A549 (cell line): ENCODE measurements around the gene IZUMO4. TPM values are rescaled to one million over a fixed set of nuclear protein-coding genes. Genes with fewer than 3 reads are reported as not detected.

Experiments
- ATAC-seq, 2 experiments: fragments of 200-7000 bp in 1 of 2; fragments of >200 bp in 1 of 2; cut with Nextera tagmentation in 1 of 2; cut with Tn5 transposase in 1 of 2; 3 replicates each; pipeline versions ENCODE4 v1.8.0 to v1.9.1; 2018 to 2020; ENCODE audit warnings: mild to moderate bottlenecking in 1 of 2, moderate library complexity in 1 of 2
- CTCF ChIA-PET: fragments of 300-600 bp; sonication (Branson Sonifier 250); formaldehyde crosslinking; extraction: SDS; loops from one replicate; lab custom pipeline; 2021; ENCODE audit warnings: antibody characterized with exemption, inconsistent platforms; lab: Yijun Ruan, JAX
- POLR2A ChIA-PET: fragments of 350-600 bp; formaldehyde crosslinking; extraction: SDS; loops from one replicate; lab custom pipeline; 2021; ENCODE audit warnings: antibody characterized with exemption, inconsistent platforms; lab: Yijun Ruan, JAX
- DNase-seq, 2 experiments: peaks; one replicate each; pipeline versions ENCODE4 v3.0.0 to v3.0.0-alpha.2; 2011 to 2016; ENCODE audit warnings: low read depth in 1 of 2, low spot score in 1 of 2
- FAIRE-seq: peaks from 2 replicates; lab custom pipeline; 2011; peaks lifted over from hg19 to GRCh38; lab: Jason Lieb, UNC
- H3K27ac ChIP-seq, 2 experiments: fragments of >200 bp; sonication (Bioruptor Twin); formaldehyde crosslinking; 3 replicates each; pipeline ENCODE4 v1.5.1; 2016 to 2017
- H3K4me1 ChIP-seq: fragments of >200 bp; sonication (Bioruptor Twin); formaldehyde crosslinking; 3 replicates; pipeline ENCODE4 v1.6.1; 2016
- H3K4me2 ChIP-seq: fragments of >200 bp; sonication (Bioruptor Twin); formaldehyde crosslinking; 3 replicates; pipeline ENCODE4 v1.6.1; 2016
- H3K4me3 ChIP-seq: fragments of >200 bp; sonication (Bioruptor Twin); formaldehyde crosslinking; 3 replicates; pipeline ENCODE4 v1.5.1; 2016
- H3K9me3 ChIP-seq: fragments of >200 bp; sonication (Bioruptor Twin); formaldehyde crosslinking; 3 replicates; pipeline ENCODE4 v1.6.1; 2016
- BHLHE40 ChIP-seq: IDR thresholded peaks from 2 replicates; pipeline ENCODE4 v1.6.1; 2012; ENCODE audit warnings: low read depth, low read length, inconsistent platforms
- CBX2 ChIP-seq: fragments of 200-600 bp; sonication (generic); IDR thresholded peaks from 2 replicates; pipeline ENCODE4 v1.6.1; 2016; ENCODE audit warnings: low read depth, mild to moderate bottlenecking, borderline replicate concordance
- CBX8 ChIP-seq: fragments of 200-600 bp; sonication (generic); IDR thresholded peaks from 2 replicates; pipeline ENCODE4 v1.6.1; 2016
- CEBPB ChIP-seq, 2 experiments: fragments of >200 bp in 1 of 2; sonication (Bioruptor Twin) in 1 of 2; formaldehyde crosslinking in 1 of 2; IDR thresholded peaks; 2 replicates each; pipeline ENCODE4 v1.6.1; 2012 to 2016
- CHD4 ChIP-seq: fragments of 200-600 bp; sonication (generic); IDR thresholded peaks from 2 replicates; pipeline ENCODE4 v1.6.1; 2016; ENCODE audit warnings: antibody characterized with exemption, mild to moderate bottlenecking, borderline replicate concordance
- E2F6 ChIP-seq: IDR thresholded peaks from 2 replicates; pipeline ENCODE4 v1.6.1; 2012; ENCODE audit warnings: low read depth, borderline replicate concordance
- ELK1 ChIP-seq: fragments of 150-350 bp; IDR thresholded peaks from 2 replicates; pipeline ENCODE4 v1.6.1; 2014; ENCODE audit warnings: low read depth, mild to moderate bottlenecking, low read length
- ESRRA ChIP-seq: fragments of 150-350 bp; IDR thresholded peaks from 2 replicates; pipeline ENCODE4 v1.6.1; 2014; ENCODE audit warnings: mild to moderate bottlenecking, low read length, borderline replicate concordance
- FOSB ChIP-seq: fragments of 250-450 bp; sonication (Bioruptor Pico); IDR thresholded peaks from 2 replicates; pipeline ENCODE4 v1.5.0; 2020; ENCODE audit warnings: mild to moderate bottlenecking, moderate library complexity
- HES2 ChIP-seq: fragments of >200 bp; sonication (Bioruptor Twin); formaldehyde crosslinking; IDR thresholded peaks from 2 replicates; pipeline ENCODE4 v1.6.1; 2016
- HEYL ChIP-seq: fragments of 250-450 bp; sonication (Bioruptor Pico); IDR thresholded peaks from 2 replicates; pipeline ENCODE4 v1.8.0; 2021; ENCODE audit warnings: mild to moderate bottlenecking, moderate library complexity
- JUNB ChIP-seq: fragments of >200 bp; sonication (Bioruptor Twin); formaldehyde crosslinking; IDR thresholded peaks from 2 replicates; pipeline ENCODE4 v1.6.1; 2016
- MAFK ChIP-seq: fragments of 450-650 bp; IDR thresholded peaks from 2 replicates; pipeline ENCODE4 v1.6.1; 2014; ENCODE audit not compliant: partially characterized antibody
- MAX ChIP-seq: IDR thresholded peaks from 2 replicates; pipeline ENCODE4 v1.6.1; 2012
- MAZ ChIP-seq: fragments of 150-350 bp; IDR thresholded peaks from 2 replicates; pipeline ENCODE4 v1.6.1; 2014; ENCODE audit warnings: antibody characterized with exemption, low read depth, low read length, borderline replicate concordance
- MYC ChIP-seq: IDR thresholded peaks from 2 replicates; pipeline ENCODE4 v1.6.1; 2012; ENCODE audit warnings: mild to moderate bottlenecking, inconsistent platforms, low read length, improper control_type of control experiment, borderline replicate concordance
- NFE2L2 ChIP-seq: fragments of 150-350 bp; conservative IDR thresholded peaks from 2 replicates; pipeline ENCODE4 v1.6.1; 2014; ENCODE audit warnings: low read length
- PBX3 ChIP-seq: IDR thresholded peaks from 2 replicates; pipeline ENCODE4 v1.6.1; 2012
- PHF8 ChIP-seq: fragments of 200-600 bp; sonication (generic); IDR thresholded peaks from 2 replicates; pipeline ENCODE4 v1.6.1; 2016; ENCODE audit warnings: low read depth, mild to moderate bottlenecking, antibody characterized with exemption, moderate library complexity, borderline replicate concordance
- RAD21 ChIP-seq, 2 experiments: fragments of >200 bp in 1 of 2; sonication (Bioruptor Twin) in 1 of 2; formaldehyde crosslinking in 1 of 2; IDR thresholded peaks in 1 of 2; conservative IDR thresholded peaks in 1 of 2; 2 replicates in 1 of 2; 3 replicates in 1 of 2; pipeline ENCODE4 v1.6.1; 2012 to 2018; ENCODE audit warnings: inconsistent platforms in 1 of 2
- RNF2 ChIP-seq: fragments of 200-600 bp; sonication (generic); IDR thresholded peaks from 2 replicates; pipeline ENCODE4 v1.6.1; 2016; ENCODE audit warnings: low read depth, mild to moderate bottlenecking, antibody characterized with exemption, moderate library complexity, borderline replicate concordance
- ZC3H11A ChIP-seq: fragments of 450-650 bp; IDR thresholded peaks from 2 replicates; pipeline ENCODE4 v1.6.1; 2014; ENCODE audit warnings: antibody characterized with exemption, mild to moderate bottlenecking
- ZFP36 ChIP-seq: fragments of 450-650 bp; IDR thresholded peaks from 2 replicates; pipeline ENCODE4 v1.6.1; 2014; ENCODE audit warnings: borderline replicate concordance; ENCODE audit not compliant: partially characterized antibody
- ZNF302 ChIP-seq: fragments of 250-450 bp; sonication (Bioruptor Pico); IDR thresholded peaks from 2 replicates; pipeline ENCODE4 v1.9.0; 2021; ENCODE audit warnings: inconsistent platforms, mild to moderate bottlenecking, moderate library complexity
- WGBS: methylation state at CpG from one replicate; pipeline ENCODE4 v1.1.6; 2017; ENCODE audit errors: missing lambda C conversion rate; 5-methylcytosine and 5-hydroxymethylcytosine counted together
- polyA plus RNA-seq, 4 experiments: library from polyadenylated mRNA; depleted of rRNA in 3 of 4; stranded (reverse); fragments of >200 nt; fragmentation: RNase III in 1 of 4; extraction: RNeasy Plus Mini Kit Qiagen cat#74134 plus additional on column Dnase treatment in 1 of 4; gene quantifications; 2 replicates in 3 of 4; 3 replicates in 1 of 4; pipeline ENCODE4 v1.2.3, GENCODE V29; 2011 to 2017

The IZUMO4 gene
- polyA plus RNA-seq, 2 of the 4 experiments (the other 2 are of a cell fraction) = 0.36 to 1.0 TPM

GRCh38 chr19:2117215-2117960 is 20.7 kb downstream of the IZUMO4 start (continued):
- TF ChIP-seq E2F6 = no peak
- TF ChIP-seq JUNB = no peak
- no peak for TF ChIP-seq CBX8

- Histone ChIP-seq H3K4me2 (no peak overlapping the region), H3K27ac (no peak overlapping the region), H3K4me3 (no peak overlapping the region), H3K9me3 (no peaks in the 10 kb centered on the region), H3K4me1 (no peaks in the 10 kb centered on the region)
- CTCF ChIA-PET = no interaction called here
- no peak for DNase-seq
- FAIRE-seq = no peak
- 96% methylated on average over 10 of the region's 18 CpGs for WGBS
- no peak for TF ChIP-seq ZNF302 (CRISPR knock-in tag)
- TF ChIP-seq HES2 = no peak
- TF ChIP-seq RNF2 = no peak
- TF ChIP-seq MYC = no peak
- TF ChIP-seq PBX3 = no peak
- ATAC-seq = no peak
- POLR2A ChIA-PET = no interaction called here
Measured at GRCh38 chr19:2118438-2118837, 21.7 kb downstream of the IZUMO4 start.

GRCh38 chr19:2119921-2120785 is 23.4 kb downstream of the IZUMO4 start:
- CTCF ChIA-PET = no interaction called here
- TF ChIP-seq FOSB (CRISPR knock-in tag) = no peak
- no peak for TF ChIP-seq BHLHE40
- no peak for TF ChIP-seq MAX
- TF ChIP-seq CHD4 = no peak
- TF ChIP-seq MAZ = no peak
- TF ChIP-seq RNF2 = no peak
- TF ChIP-seq MAFK = no peak
- TF ChIP-seq PHF8 = no peak
- no peak for TF ChIP-seq ZFP36
- TF ChIP-seq ZNF302 (CRISPR knock-in tag) = no peak
- TF ChIP-seq ZC3H11A = no peak
- TF ChIP-seq NFE2L2 = no peak
- TF ChIP-seq HEYL (CRISPR knock-in tag) = no peak
- TF ChIP-seq CEBPB (IDR thresholded peaks at IDR 0.05) = no peak
- TF ChIP-seq ESRRA = no peak
- no peak for TF ChIP-seq CBX2
- no peak for TF ChIP-seq RAD21 (conservative IDR thresholded peaks at IDR 0.05 in 1 of 2, IDR thresholded peaks at IDR 0.05 in 1 of 2)
- no peak for TF ChIP-seq ELK1

More at GRCh38 chr19:2119921-2120785, 23.4 kb downstream of the IZUMO4 start:
- Histone ChIP-seq H3K4me3 (no peak overlapping the region), H3K4me1 (no peaks in the 10 kb centered on the region), H3K4me2 (no peak overlapping the region), H3K9me3 (no peaks in the 10 kb centered on the region), H3K27ac (no peak overlapping the region)
- 94% methylated on average over 22 of the region's 31 CpGs for WGBS
- POLR2A ChIA-PET = no interaction called here
- no peak for ATAC-seq
- no peak for DNase-seq
- FAIRE-seq = no peak
